Raji (cell line): ENCODE measurements around the gene PKP4.

ENCODE experiments used
- POLR2A ChIP-seq: IDR thresholded peaks from 2 replicates; pipeline ENCODE4 v1.6.1; 2011; ENCODE audit warnings: low read depth, low read length, control low read depth; ENCODE audit not compliant: insufficient read depth

Gene PKP4

DNA sequence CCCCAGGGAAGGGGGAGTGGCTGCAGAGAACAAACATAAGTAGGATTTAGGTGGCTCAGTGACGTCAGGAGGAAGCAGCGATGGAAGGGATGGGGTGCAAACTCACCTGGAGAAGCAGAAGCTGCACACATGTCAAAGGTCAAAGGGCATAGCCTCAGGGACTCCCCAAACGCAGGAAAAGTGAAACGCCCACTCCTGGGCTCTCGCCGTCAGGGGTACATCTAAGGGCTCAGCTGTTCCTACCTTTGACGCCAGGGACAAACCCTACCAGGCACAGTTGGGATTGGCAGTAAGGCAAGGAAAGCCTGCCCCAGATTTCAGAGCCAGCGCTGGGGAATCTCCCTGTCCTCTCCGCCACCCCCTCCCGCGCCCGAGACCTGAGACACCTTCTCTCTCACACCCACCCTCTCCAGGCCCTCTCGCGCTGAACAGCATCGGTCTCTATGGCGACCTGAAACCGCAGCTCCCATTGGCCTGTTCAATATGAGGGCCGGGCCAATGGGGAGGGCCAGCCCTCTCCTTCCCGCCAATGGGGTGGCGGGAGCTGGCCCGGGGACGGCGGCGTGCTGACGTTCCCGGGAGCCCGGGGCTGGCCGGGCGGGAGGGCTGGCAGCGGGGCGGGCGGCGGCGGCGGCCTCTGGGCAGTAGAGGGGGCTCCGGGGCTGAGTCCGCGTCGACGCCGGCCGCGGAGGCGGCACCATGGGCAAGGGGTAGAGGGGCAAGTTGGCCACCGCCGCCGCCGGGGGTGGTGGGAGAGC is at the start of gene PKP4, which contains the start of gene CCDC148:
TSS of gene PKP4 (plus strand) at position 644 of the 758 bp plus-strand sequence. CDS start 76,233 bp downstream, outside the sequence.
TSS of gene CCDC148 (minus strand) at position 445 of the 758 bp plus-strand sequence. CDS start at position 131, 314 bp downstream.
- TF ChIP-seq POLR2A = no peak; the same call in 1 of the 2 replicates

GRCh38 chr2:158407031-158407430 is 49.7 kb upstream of the PKP4 start:
- no peak for TF ChIP-seq POLR2A

DNA sequence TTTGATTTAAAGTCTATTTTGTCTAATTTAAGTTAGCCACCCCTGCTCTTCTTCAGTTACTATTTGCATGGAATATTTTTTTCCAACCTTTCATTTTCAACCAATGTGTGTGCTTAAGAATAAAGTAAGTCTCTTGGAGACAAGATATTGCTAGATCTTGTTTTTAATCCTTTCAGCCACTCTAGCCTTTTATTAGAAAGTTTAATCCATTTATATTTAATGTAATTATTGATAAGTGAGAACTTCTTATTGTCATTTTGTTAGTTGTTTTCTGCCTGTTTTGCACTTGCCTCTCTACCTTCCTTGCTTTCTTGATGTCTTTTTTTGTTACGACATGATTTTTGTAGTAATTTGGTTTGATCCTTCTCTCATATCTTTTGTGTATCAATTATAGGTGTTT is 46.6 kb upstream of the PKP4 start:
- no peak for TF ChIP-seq POLR2A

GRCh38 chr2:158411748-158412147 is 45.0 kb upstream of the PKP4 start:
- no peak for TF ChIP-seq POLR2A

DNA sequence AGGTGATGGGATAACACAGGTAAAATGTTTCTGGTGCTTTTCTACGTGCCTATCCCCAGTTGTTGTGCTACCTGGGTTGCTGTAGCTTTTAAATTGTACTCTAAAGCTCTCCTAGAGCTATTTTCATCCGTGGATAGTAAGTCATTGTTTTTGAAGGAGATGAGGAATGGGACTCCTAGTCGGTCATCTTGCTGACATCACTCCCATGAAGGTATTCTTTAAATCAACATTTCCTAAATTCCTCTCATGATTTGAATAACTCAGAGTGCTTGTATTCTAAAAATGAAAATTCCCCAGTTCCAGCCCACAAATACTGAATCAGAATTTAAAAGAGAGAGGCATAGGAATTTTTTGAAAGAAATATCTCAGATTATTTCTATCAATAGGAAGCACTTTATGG is 44.5 kb upstream of the PKP4 start:
- TF ChIP-seq POLR2A = no peak

- TF ChIP-seq POLR2A = no peak
Measured at GRCh38 chr2:158413581-158413980, 43.2 kb upstream of the PKP4 start.

GRCh38 chr2:158414538-158414937 is 42.2 kb upstream of the PKP4 start:
- no peak for TF ChIP-seq POLR2A

DNA sequence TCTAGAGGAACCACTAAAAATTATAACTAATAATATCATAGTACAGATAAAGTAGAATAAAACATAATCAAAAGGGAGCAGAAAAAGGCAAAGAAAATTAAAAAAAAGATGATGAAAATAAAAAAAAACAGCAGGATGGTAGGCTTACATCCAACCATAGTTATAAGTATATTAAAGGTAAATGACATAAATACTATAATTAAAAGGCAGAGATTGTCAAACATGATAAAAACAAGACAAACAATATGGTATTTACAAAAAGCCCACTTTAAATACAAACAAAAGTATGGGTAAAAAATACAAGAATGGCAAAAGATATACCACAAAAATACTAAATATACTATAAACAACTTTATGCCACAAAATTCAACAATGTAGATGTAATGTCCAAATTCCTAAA is 24.6 kb upstream of the PKP4 start:
- no peak for TF ChIP-seq POLR2A

DNA sequence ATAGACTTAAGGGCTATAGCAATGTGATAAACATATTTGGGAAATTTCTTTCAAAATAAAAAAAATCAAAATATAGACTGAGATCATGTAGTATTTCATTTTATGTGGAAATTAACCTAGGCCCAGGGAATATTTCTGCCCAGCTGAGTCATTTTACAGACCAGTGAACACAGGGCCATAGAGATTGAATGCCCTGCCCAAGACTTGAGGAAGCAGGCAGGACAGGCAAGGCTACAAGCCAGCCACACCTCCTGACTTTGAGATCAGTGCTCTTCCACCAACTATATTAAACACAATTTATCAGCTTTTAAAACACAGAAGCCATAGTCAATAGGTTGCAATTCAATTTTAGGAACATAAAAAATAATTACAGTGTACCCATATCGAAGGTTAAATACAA is 13.1 kb upstream of the PKP4 start:
- TF ChIP-seq POLR2A = no peak

DNA sequence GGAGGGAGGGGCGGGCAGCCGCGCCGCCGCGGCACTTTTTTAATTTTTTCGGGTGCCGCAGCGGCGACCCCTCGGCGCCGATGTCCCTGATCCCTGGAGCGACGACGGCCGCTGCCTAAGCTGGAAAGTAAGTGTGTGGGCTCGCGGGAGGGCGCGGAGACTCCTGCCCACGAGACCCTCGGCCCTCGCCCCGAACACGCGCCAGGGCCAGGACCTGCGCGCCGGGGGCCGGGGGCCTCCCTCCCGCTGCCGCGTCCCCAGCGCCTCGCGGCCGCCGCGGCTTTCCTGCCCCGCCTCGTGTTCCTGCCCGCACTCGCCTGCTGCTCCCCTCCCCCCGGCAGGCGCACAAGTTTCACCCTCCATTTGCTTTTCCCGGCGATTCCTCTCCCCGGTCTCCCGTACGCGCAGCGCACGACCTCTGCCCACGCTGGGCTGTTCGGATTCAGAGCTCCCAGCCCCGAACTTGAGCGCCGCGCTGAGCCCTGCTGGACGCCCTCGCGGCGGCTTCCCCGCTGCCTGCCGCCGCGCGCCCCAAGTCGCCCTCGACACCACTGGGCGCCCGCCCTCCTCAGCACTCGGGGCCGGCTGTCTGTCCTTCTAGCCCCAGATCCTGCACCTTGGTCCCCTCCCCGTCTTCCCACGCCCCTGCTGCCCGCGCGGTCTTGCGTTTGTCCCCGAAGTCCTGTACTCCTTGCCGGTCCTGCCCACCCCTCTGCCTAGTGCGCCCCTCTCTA is 507 bp downstream of the PKP4 start:
- no peak; the same call in 1 of the 2 replicates for TF ChIP-seq POLR2A

DNA sequence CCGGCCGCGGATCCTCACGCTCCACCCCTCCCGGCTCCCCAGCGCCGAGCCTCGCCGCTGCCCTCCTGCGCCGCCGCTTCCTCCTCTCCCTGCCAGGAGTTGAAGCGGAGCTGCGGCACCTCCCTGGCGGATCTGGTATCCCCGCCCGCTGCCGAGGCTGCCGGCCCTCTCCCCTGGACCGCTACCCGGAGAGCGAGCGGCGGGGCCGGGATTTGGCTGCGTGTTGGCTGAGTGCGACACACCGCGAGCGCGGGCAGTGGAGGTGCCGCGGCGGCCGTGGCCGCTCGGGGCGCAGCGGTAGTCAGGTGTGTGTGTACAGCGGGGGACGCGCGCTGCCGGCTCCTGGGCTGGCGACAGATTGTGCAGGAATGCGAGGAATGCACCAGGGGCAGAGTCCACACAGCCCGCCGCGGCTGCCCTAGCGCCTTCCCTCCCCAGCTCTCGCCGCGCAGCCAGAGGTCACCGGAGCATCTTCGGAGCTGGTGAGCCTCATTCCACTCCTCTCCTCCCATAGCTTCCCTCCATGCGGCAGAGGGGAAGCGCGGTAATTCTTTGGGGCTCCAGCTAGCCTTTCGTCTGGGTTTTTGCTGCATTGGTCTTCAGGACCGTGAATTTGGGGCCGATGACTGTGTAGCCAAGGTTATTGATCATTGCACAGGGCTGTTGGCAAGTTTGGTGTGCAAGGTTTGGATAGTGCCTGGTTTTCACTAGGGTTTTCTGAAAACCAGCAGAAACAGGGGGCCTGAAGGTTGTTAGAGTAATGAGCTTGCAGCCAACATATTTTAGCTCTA is 1.3 kb downstream of the PKP4 start:
- TF ChIP-seq POLR2A = no peak

GRCh38 chr2:158458617-158458920 is 1.8 kb downstream of the PKP4 start:
- no peak for TF ChIP-seq POLR2A

DNA sequence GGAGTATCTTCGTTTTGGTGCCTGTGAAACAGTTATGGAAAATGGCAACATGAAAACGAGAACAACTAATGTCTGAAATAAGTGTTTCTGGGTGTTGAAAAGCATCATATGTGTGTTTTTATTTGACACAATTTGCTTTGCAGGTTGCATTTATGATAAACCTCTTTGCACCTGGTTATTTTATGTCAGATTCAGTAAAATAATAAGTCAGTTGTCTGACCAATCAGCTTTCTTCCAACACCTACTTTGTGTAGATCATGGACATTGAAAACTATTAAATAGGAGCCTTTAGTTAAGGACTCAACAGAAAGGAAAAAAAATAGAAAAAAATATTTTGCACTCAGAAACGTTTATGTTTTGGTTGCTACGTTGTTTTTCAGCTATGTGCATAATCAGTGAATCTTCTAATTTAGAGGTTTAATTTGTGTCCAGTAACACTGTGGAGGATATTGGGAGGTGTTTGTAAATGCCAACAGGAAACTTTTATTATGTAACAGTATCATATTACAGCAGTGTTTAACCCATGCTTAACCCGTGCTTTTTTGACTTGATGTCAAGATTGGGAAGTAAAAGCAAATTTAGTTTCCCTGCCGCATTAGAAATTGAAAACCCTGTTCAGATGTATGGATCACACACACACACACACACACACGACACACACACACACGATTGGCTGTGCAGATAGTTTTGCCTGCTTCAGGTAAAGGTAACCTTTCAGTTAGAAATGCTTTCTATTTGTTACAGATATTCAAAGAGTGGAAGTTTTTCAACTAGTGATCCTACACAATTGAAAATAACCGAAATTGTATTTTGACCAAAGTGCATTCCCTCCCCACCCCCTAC is 2.6 kb downstream of the PKP4 start:
- no peak for TF ChIP-seq POLR2A

DNA sequence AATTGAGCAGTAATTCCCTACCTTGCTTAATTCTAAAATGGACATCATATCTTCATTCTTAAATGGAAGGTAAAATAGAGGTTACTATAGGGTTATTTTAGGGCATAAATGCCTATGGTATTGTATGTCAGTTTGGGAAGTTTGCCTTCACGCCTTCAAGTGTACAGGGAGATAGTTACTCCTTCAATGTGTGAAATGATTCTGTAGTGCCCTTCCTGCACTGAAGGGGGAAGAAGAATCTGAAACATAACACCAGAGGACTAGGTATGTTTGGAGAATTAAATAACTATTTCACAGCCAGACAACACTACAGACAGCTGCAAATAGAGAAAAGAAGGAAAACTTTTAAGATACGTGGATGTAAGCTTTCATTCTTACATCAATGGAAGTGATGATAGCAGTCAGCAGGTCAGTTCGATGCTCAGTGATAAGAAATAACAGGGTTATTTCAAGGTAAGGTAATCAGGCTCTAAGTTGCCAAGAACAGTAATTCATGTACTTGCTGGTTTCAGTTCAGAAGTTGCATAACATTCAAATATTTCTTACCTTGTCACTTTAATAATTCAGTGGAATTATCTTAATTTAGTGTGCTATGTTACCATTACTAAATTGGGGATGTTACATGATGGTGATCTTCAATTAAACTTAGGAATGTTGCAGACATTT is 4.0 kb downstream of the PKP4 start:
- TF ChIP-seq POLR2A = no peak
